HL-60/S4 (cell line): Measurements from ENCODE around the gene KLHDC4.
"Not testable (repeated sequence)": the region's sequence is repeated elsewhere in the genome, so short reads cannot be mapped to it uniquely, and the experiment has no call there.

Experiments
- in situ Hi-C: fragments of 300-500 bp; cut with MboI; formaldehyde crosslinking; loops from 2 replicates; pipeline ENCODE4 v1.14.3; 2022; ENCODE audit warnings: low sequenced_read_pairs

KLHDC4 gene

GRCh38 chr16:87744750-87745514, 20.9 kb downstream of the KLHDC4 start:
- in situ Hi-C loops, result no loop called here

GRCh38 chr16:87742781-87743490, 22.9 kb downstream of the KLHDC4 start:
- in situ Hi-C loops, result no loop called here

DNA sequence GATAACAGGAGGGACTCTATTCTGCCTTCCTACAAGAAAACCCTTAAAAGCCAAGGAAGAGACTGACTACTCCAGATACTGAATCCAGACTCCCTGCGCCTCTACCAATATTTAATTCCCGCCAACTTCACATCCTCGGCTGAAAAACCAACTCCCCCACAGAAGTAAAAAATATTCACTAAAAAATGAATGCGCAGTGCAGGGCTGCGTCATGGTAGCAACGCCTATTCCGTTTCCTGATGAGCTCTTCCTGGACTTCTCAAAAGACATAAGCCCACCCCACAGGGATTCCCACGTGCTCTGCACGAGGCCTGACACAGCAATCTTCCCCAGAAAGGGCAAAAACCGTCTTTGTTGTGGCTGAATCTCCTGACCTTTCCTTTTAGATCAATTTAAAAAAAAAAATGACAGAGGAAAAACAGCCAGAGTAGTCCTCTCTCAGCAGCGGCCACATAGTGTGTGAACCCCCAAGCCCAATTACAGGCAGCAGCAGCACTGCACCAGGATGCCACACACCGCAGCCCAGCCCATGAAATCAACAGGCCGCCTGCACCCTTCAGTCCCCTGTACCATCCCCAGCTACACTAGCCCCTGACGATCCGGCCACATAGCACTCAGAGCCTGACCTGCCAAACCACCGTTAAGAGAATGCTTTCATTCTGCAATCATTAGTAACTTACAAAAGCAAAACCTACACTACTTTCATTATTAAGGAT, 23.9 kb downstream of the KLHDC4 start:
- in situ Hi-C loops, result no loop called here

DNA sequence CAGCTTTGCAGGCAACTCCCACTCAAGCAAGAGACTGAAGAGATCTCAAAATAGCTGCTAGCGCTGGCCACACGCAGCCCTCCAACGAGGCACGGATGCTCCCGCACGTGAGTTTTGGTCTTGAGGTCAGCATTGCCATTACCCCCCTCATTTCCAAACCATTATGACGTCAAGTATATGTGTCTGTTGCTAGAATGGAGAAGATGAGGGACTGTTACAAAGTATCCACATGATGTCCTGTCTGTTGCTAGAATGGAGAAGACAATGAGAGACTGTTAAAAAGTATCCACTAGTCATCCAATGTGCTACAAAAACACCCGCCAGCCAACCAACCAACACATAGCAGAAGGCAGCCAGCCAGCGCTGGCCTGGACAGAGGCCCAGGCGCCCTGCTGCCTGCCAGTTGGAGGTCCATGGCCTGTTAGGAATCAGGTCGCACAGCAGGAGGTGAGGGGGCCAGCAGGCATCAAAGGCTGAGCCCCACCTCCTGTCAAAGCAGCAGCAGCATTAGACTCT, 24.8 kb downstream of the KLHDC4 start:
- in situ Hi-C loops, result no loop called here

- in situ Hi-C loops, result no loop called here
Observed at GRCh38 chr16:87740441-87740840, 25.3 kb downstream of the KLHDC4 start.

- in situ Hi-C loops, result no loop called here
Observed at GRCh38 chr16:87739801-87740200, 26.0 kb downstream of the KLHDC4 start.

DNA sequence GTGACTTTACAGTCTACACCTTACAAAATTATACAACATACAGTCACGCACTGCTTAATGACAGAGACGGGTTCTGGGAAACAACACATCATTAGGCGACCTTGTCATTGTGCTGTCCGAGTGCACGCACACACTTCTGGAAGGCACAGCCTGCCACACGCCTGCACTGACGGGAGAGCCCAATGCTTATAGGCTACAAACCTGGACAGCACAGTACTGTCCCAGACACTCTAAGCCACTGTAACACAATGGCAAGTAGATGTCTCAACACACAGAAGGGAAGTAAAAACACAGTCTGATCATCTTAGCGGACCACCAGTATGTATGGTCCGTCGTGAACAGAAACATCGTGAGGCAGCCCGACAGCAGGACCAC, 29.8 kb downstream of the KLHDC4 start:
- in situ Hi-C loops, result no loop called here

DNA sequence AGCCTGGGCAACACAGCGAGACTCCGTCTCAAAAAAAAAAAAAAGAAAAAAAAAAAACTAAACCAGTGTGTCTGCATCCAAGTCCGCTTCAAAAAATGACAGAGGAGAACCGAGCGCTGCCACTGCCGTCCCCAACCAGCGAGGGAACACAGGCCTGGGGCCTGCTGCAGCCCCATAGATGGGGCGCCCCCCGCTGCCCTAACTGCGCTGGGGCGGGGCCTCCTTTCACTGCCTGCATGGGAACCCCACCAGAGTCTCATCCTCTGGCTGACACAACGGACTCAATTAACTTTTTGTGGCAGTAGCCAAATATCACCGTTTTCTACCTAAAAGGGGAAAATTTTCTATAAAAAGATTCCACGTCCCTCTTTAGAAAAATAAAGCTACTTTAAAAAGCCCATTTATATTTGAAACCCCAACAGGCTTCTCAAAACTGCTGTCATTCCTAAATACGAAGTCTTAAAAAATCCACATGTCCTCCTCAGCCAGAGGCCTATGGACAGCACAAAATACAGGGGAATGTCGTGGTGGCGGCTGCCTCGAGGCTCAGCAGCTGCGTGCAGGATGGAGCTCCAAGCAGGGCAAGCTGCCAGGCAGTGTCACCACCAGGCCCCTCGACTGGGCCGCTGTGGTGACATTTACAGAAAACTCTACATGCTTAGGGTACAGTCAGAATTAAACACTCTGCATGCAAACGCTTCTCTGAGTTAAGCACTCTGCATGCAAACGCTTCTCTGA, 30.3 kb downstream of the KLHDC4 start:
- in situ Hi-C loops, result no loop called here

GRCh38 chr16:87734644-87735043, 31.1 kb downstream of the KLHDC4 start:
- in situ Hi-C loops, result no loop called here

GRCh38 chr16:87733190-87733589, 32.6 kb downstream of the KLHDC4 start:
- in situ Hi-C loops, result no loop called here

GRCh38 chr16:87731607-87732006, 34.2 kb downstream of the KLHDC4 start:
- in situ Hi-C loops, result no loop called here

DNA sequence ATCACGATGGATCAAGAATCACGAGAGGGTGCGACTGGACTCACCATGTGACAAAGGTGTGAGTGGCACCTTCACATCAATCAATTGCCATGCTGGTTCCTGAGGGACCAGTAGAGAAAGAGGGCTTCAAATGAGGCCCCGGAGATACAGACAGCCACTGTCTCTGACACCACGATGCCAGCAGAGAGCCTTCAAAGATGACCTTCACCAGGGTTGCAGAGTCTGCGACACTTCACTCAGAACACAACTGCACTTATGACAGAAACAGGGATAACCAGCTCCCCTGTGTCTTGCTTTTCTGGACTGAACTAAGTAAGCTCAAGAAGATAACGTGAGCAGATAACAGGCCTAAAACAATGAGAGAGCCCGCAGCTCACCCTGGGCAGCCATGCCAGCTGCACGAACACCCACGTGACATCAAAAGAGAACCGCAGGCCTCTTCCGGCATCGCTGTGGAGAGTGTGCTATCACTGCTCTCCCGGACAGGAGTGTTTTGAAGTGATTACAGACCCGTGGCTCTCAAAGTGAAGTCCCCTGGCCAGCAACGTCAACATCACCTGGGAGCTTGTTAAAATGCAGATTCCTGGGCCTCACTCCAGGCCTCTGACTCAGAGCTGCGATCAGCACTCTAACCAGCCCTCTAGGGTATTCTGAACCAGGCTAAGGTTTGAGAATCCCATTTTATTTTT, 36.4 kb downstream of the KLHDC4 start:
- in situ Hi-C loops, result no loop called here

DNA sequence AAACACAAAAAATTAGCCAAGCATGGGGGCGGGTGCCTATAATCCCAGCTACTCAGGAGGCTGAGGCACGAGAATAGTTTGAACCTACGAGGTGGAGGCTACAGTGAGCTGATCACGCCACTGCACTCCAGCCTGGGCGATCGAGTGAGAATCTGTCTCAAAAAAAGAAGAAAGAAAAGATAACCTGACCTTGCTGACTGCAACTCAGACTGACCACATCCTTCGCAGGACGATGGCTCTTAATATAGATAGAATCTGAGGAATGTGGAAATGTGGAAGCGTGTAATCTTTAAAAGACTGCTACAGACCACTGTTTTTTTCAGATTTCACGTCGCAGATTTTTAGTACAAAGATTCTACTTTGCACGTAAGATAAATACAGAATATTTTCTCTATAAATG, 37.8 kb downstream of the KLHDC4 start:
- in situ Hi-C loops, result no loop called here

DNA sequence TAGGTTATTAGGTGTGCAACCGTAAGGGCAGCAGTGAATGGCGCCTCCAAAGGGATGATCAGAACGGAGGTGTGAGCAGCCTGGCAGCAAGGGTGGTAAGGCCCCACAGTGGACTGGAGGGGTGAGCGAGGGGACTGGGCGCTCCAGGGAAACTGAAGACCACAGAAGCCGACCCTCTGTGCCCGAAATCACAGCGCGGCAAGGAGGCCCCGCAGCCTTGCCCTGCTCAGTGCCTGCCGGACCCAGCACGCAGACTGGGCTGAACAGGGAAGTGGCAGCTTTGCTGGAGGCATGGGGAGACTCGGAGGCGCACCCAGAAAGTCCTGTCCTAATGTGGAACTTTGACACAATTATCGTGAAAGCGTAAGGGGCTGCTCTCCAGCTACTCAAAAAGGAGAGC, 38.4 kb downstream of the KLHDC4 start:
- in situ Hi-C loops, result no loop called here

- in situ Hi-C loops, result not testable (repeated sequence)
Observed at GRCh38 chr16:87726577-87726976, 39.2 kb downstream of the KLHDC4 start.

GRCh38 chr16:87725596-87726235, 40.1 kb downstream of the KLHDC4 start:
- in situ Hi-C loops, result no loop called here

DNA sequence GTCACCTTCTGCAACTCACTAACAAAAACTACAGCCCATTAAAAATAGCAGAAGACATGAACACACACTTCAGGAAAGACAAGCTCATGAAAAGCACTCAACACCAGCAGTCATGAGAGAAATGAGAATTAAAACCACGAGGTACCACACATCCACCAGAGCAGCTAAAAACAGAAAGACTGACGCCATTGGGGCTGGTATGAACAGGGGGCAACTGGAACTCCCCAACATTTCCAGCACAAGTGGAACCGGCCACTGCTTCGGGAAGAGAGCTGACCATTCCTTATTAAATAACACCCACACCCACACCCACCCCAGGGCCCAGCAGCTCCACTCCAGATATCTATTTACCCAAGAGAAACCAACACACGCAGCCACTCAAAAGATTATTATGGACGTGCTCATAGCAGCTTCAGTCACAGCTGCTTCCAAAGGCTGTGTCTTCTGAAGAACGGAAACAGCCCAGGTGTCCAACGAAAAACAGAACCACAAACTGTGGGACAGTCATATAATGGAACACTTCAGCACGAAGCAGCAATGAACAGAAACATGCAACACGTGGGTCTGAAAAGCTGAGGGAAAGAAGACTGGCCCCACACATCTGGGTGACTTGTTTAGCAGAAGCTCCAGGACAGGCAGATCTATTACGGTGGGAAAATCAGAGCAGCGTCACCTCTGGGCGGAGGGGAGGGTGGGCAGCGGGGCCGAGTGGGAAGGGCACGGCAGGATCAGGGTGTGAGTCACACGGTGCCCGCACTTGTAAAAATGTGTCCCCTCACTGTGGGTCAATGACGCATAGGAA, 41.1 kb downstream of the KLHDC4 start:
- in situ Hi-C loops, result no loop called here

- in situ Hi-C loops, result no loop called here
Observed at GRCh38 chr16:87723226-87723623, 42.6 kb downstream of the KLHDC4 start.

DNA sequence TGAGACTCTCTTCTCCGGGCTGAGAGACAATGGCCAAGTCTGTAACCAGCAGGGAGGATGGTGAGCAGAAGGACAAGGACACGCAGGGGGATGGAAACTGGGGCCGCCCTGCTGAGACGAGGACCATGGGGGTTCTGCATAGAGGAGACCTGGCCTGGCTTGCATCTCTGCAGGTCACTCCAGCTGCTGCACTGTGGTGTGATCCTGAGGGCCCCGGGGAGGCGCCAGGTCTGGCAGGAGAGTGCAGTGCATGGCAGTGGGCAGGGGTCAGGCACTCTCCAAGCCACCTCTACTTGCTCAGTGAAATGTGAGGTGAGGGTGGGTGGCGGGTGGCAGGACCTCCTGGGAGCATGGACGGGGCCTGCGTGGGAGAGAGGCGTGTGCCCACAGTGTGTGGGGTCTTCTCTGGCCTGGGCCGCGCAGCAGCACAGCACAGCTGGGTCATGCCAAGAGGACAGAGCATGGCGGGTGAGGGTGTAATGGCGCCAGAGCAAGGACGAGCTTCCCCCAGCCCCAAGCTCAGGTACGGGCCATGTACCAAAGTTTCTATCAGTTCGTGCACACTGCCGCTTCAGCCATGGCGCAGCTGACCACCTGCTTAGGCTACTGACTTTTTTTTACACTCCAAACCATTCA, 43.1 kb downstream of the KLHDC4 start:
- in situ Hi-C loops, result no loop called here
